Measurements from ENCODE around the gene PGGHG. TPM values are rescaled to one million over a fixed set of nuclear protein-coding genes. Genes with fewer than 3 reads are reported as not detected.
A peak's percentile ranks its signal among the peaks of the same experiment; 100 is the strongest.
"Not testable (repeated sequence)": the region's sequence is repeated elsewhere in the genome, so short reads cannot be mapped to it uniquely, and the experiment has no call there.

Gene PGGHG
- total and polyA plus RNA-seq, 7 donors: 2.7 to 8.6 (median 4.0) TPM

GRCh38 chr11:312092-312816 lies 23.3 kb downstream of the PGGHG start:
- H3K4me1 ChIP-seq: peaks cover 9% of the 10 kb centered on the region
- TF ChIP-seq CTCF (IDR thresholded peaks at IDR 0.05): no peak
- WGBS, 3 donors: 61 to 63% (median 63%) methylated on average over 14 of the region's 14 CpGs
- peak overlapping the region; percentile 71 for H3K27ac ChIP-seq
- H3K27me3 ChIP-seq (ENCODE audit: insufficient read depth in 3 of 3, low read length in 2 of 3): peaks cover 0 to 28% (median 5%) of the 10 kb centered on the region in 3 donors
- H3K9me3 ChIP-seq: no peaks in the 10 kb centered on the region
- intact Hi-C loops (cut with DNase I): no loop called here
- no peaks in the 10 kb centered on the region for H3K36me3 ChIP-seq (ENCODE audit: insufficient read depth in 1 of 2, low read depth in 1 of 2)
- DNase-seq (peak; percentile 14 to 44), ATAC-seq (no peak)
- peak overlapping the region; percentile 67 for H3K4me3 ChIP-seq

GRCh38 chr11:313304-313786 lies 24.4 kb downstream of the PGGHG start:
- intact Hi-C loops (cut with DNase I): no loop called here

GRCh38 chr11:313787-314553 lies 25.0 kb downstream of the PGGHG start, which contains the start of gene IFITM1:
IFITM1 (plus strand) TSS chr11:314040; CDS start chr11:314171, 131 bp downstream.
- peak within 1 kb of the TSS; percentile 67 for H3K4me3 ChIP-seq
- H3K4me1 ChIP-seq: peaks cover 9% of the 10 kb centered on the region
- H3K27ac ChIP-seq: peak within 1 kb of the TSS; percentile 71
- intact Hi-C loops (cut with DNase I): no loop called here
- peak in 1 of 2 donors; percentile 52 for DNase-seq
- peaks cover 0 to 30% (median 5%) of the 10 kb centered on the region in 3 donors for H3K27me3 ChIP-seq (ENCODE audit: insufficient read depth in 3 of 3, low read length in 2 of 3)
- H3K9me3 ChIP-seq: no peaks in the 10 kb centered on the region
- H3K36me3 ChIP-seq (ENCODE audit: insufficient read depth in 1 of 2, low read depth in 1 of 2): no peaks in the 10 kb centered on the region
- ATAC-seq: peak in 2 of 4 donors; percentile 13 to 35
- 39 to 52% (median 42%) methylated on average over 18 of the region's 18 CpGs for WGBS, 3 donors
- no peak for TF ChIP-seq CTCF (IDR thresholded peaks at IDR 0.05)

More at GRCh38 chr11:313304-313786, 24.4 kb downstream of the PGGHG start:
- DNase-seq (peak in 1 of 2 donors; percentile 48), ATAC-seq (no peak)
- Histone ChIP-seq H3K36me3 (ENCODE audit: insufficient read depth in 1 of 2, low read depth in 1 of 2) (no peaks in the 10 kb centered on the region), H3K4me3 (peak overlapping the region; percentile 67), H3K4me1 (peaks cover 9% of the 10 kb centered on the region), H3K27me3 (ENCODE audit: insufficient read depth in 3 of 3, low read length in 2 of 3) (peaks cover 0 to 28% (median 5%) of the 10 kb centered on the region in 3 donors), H3K27ac (peak overlapping the region; percentile 71), H3K9me3 (no peaks in the 10 kb centered on the region)
- WGBS, 3 donors: 62 to 67% (median 63%) methylated on average over 8 of the region's 8 CpGs
- no peak for TF ChIP-seq CTCF (IDR thresholded peaks at IDR 0.05)

- H3K4me1 ChIP-seq; DNase-seq; intact Hi-C loops (cut with DNase I); ATAC-seq; H3K9me3 ChIP-seq; H3K36me3 ChIP-seq (ENCODE audit: insufficient read depth in 1 of 2, low read depth in 1 of 2): not testable (repeated sequence)
- Histone ChIP-seq H3K27ac (peak overlapping the region; percentile 71), H3K27me3 (ENCODE audit: insufficient read depth in 3 of 3, low read length in 2 of 3) (peaks cover 0 to 30% (median 5%) of the 10 kb centered on the region in 3 donors), H3K4me3 (peak overlapping the region; percentile 67)
- 45 to 56% (median 53%) methylated on average over 6 of the region's 6 CpGs for WGBS, 3 donors
Observed at GRCh38 chr11:314554-314875, 25.6 kb downstream of the PGGHG start.

GRCh38 chr11:315051-315481 lies 26.1 kb downstream of the PGGHG start:
- TF ChIP-seq CTCF (IDR thresholded peaks at IDR 0.05): no peak
- no peak for ATAC-seq
- Histone ChIP-seq H3K27me3 (ENCODE audit: insufficient read depth in 3 of 3, low read length in 2 of 3) (peaks cover 0 to 32% (median 5%) of the 10 kb centered on the region in 3 donors), H3K36me3 (ENCODE audit: insufficient read depth in 1 of 2, low read depth in 1 of 2) (no peaks in the 10 kb centered on the region), H3K4me1 (peaks cover 9% of the 10 kb centered on the region), H3K27ac (peak overlapping the region; percentile 55), H3K9me3 (no peaks in the 10 kb centered on the region), H3K4me3 (peak overlapping the region; percentile 67)
- 56 to 61% (median 57%) methylated on average over 9 of the region's 9 CpGs for WGBS, 3 donors
- intact Hi-C loops (cut with DNase I): no loop called here
- no peak for DNase-seq

All from psoas muscle (tissue), 8 donors.